A549 (cell line): ENCODE measurements around the gene OLFM1.

ENCODE experiments used
- ESRRA ChIP-seq: fragments of 150-350 bp; IDR thresholded peaks from 2 replicates; pipeline ENCODE4 v1.6.1; 2014; ENCODE audit warnings: mild to moderate bottlenecking, low read length, borderline replicate concordance
- JUN ChIP-seq, 2 experiments: fragments of >200 bp; sonication (Bioruptor Twin); formaldehyde crosslinking; IDR thresholded peaks; 2 replicates in 1 of 2; 3 replicates in 1 of 2; pipeline ENCODE4 v1.6.1; 2016 to 2017
- MYC ChIP-seq: IDR thresholded peaks from 2 replicates; pipeline ENCODE4 v1.6.1; 2012; ENCODE audit warnings: mild to moderate bottlenecking, inconsistent platforms, low read length, improper control_type of control experiment, borderline replicate concordance
- POLR2A ChIP-seq: IDR thresholded peaks from 2 replicates; pipeline ENCODE4 v1.6.1; 2012; ENCODE audit warnings: mild to moderate bottlenecking, low read length
- TF ChIP-seq, protein P1 (sequence below): fragments of >200 bp; sonication (Bioruptor Twin); formaldehyde crosslinking; IDR thresholded peaks from 3 replicates; pipeline ENCODE4 v1.5.1; 2016

DNA sequence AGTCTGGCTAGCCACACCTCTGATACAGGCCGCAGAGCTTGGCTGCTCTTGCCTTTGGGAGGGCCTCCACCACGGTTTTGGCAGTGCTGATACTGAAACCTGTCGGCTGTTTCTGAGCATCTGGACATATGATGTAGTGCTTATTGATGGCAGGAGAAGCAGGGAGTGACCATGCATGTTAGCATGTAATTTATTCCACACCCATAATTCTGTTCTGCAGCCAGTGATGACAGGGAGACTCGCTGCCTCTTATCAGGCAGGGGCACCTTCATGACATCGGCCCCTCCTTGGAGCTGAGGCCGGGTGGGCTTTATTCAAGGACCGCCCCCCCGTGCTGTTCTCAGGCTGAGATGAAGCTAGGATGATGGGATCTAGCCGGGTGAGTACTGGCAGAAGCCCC lies 49.0 kb downstream of the OLFM1 start:
- TF ChIP-seq MYC (no peak), ESRRA (no peak), JUN (IDR thresholded peaks at IDR 0.05) (no peak), POLR2A (no peak)
- TF ChIP-seq, protein P1, sequence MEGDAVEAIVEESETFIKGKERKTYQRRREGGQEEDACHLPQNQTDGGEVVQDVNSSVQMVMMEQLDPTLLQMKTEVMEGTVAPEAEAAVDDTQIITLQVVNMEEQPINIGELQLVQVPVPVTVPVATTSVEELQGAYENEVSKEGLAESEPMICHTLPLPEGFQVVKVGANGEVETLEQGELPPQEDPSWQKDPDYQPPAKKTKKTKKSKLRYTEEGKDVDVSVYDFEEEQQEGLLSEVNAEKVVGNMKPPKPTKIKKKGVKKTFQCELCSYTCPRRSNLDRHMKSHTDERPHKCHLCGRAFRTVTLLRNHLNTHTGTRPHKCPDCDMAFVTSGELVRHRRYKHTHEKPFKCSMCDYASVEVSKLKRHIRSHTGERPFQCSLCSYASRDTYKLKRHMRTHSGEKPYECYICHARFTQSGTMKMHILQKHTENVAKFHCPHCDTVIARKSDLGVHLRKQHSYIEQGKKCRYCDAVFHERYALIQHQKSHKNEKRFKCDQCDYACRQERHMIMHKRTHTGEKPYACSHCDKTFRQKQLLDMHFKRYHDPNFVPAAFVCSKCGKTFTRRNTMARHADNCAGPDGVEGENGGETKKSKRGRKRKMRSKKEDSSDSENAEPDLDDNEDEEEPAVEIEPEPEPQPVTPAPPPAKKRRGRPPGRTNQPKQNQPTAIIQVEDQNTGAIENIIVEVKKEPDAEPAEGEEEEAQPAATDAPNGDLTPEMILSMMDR, result no peak
